ENCODE results near the gene NFX1. TPM values are rescaled to one million over a fixed set of nuclear protein-coding genes. Genes with fewer than 3 reads are reported as not detected.
"Not testable (repeated sequence)": the region's sequence is repeated elsewhere in the genome, so short reads cannot be mapped to it uniquely, and the experiment has no call there.

Gene NFX1
- polyA plus RNA-seq, 3 donors = 30.5 to 40.8 (median 35.0) TPM

DNA sequence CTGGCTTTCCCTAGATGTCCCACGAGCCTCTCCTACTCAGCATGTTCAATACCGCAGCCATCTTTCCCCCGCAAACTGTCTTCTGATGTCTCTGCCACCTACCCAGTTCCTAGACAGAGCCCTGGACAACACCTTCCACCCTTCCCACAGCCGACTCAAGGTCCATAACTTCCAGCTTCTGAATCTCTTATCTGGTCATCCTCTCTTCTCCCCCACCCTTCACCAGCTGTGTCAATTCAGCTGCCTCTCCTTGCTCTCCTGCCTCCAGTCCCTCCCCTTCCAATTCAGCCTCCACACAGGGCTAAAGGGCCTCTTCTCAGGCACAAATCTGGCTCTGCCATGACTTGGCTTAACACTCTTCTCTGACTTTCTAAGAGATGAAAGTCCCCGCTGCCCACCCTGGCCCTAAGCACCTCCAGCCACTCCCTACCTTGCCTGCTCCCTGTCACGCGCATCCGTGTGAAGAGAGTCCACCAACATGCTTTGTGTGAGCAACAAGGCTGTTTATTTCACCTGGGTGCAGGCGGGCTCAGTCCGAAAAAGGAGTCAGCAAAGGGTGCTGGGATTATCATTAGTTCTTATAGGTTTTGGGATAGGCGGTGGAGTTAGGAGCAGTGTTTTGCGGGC is 86.9 kb downstream of the NFX1 start:
- no peak for DNase-seq (ENCODE audit: extremely low read depth in 1 of 11, low read depth in 9 of 11, low spot score in 4 of 11)

DNA sequence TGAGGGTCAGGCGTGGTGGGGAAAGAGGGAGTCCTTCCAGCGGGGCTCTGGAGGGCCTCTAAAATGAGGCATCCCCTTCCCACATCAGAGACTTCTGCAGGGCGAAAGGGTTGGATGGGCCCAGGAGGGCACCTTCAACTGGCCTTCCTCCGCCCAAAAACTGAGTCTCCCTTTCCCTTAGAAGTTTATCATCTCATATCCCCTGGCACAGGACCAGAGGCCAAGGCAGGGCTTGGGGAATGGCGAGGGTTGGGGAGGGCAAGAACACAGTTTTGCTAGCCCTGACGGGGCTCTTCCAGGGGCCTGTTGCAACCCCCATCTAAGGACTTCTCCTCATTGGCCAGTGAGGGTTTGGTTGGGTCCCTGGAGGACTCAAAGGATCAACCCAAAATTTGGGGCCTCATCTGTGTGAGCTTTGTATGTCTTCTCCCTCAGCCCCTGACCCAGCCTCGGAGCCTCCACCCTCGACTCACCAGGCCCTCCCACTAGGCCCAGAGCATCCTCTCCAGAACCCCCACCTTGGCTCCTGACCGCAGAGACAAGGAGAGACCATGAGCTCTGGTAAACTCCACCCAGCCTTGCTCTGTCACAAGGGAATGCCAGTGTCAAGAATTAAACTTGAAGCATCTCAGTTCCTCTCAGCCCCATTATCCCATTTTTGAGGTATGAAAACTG is 87.9 kb downstream of the NFX1 start:
- DNase-seq (ENCODE audit: extremely low read depth in 1 of 11, low read depth in 9 of 11, low spot score in 4 of 11) = no peak

DNA sequence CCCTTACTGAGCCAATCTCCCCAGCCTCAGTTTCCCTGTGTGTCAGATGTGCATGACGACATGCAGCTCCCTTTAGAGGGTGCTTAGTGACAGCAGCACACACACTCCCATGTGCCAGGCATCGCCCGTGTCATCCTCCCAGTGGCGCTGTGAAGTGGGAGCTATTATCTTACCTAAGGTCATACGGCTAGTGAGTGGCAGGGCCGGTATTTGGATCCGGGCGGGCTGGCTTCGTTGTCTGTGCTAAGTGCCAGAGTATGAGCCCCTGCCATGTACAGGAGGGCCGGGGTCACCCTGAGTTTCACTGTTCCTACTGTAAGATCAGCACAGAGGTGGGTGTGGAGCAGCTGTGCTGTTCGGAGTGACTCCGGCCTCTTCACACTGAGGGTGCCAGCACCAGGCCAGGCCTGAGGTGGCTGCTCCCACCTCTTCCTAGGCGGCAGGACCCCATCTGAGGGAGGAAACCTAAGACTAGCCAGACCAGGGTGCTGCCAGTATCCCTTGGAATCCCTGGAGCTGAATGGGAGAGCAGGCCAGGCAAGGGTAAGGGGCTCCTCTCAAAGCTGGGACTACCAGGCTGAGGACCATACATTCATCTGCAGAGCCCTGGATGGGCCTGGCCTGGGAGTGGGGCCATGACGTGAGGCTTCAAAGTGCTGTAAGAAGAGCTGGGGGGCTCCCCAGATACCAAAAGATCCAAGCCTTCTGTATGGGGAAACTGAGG is 89.5 kb downstream of the NFX1 start:
- DNase-seq (ENCODE audit: extremely low read depth in 1 of 11, low read depth in 9 of 11, low spot score in 4 of 11) = no peak

DNA sequence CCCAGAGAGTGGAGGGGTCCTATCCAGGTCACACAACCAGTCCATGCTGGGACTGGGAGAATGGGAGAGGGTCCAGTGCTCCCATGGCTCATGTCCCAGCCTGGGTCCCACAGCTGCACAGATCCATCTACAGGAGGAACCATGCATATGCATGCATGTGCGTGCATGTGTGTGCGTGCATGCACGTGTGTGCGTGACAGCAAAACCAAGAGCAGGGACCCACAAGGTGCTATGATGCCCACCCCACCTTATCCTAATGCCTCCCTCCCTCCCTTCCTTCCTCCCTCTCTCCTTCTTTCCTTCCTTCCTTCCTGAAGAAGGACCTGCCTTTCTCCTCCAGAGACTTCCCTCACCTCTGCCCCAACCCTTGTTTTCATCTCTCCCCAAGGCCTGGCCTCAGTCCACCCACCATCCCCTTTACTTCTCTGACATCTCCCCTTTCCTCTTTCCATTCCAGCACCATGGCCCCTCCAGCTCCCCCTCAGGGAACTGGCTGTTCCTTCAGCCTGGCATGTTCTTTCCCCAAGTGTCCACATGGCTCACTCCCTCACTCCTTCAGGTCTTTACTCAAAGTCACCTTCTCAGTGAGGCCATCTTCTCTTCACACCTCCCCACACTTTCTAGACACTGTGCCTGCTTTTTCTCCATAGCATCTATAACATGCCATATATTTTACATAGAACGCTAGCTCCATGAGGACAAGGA is 90.2 kb downstream of the NFX1 start:
- DNase-seq (ENCODE audit: extremely low read depth in 1 of 11, low read depth in 9 of 11, low spot score in 4 of 11) = no peak

DNA sequence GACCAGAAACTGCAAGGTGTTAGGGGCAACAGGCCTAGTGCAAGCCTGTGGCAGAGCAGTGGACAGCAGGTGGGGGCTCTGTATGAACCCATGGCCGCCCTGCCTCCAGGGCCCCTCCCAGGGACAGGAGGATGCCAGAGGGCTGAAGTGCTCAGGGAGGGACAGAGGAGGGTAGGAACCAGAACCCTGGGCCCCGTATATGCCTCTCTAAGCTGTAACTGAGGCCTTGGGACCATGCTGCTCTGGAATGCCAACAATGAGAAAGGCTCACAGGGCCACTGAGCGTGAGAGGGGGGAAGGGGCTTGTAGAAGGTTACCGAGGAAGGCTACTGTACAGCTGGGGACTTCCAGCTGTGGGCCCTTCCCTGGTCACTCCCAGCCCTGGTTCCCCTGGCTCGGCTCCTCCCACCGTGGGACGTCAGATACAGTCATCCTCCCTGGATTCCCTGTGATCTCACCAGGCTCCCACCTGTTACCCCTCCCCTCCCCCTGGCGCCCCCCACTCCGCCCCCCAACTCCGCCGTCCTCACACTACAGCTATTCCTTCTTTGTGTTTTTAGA is 91.0 kb downstream of the NFX1 start:
- DNase-seq (ENCODE audit: extremely low read depth in 1 of 11, low read depth in 9 of 11, low spot score in 4 of 11) = no peak

DNA sequence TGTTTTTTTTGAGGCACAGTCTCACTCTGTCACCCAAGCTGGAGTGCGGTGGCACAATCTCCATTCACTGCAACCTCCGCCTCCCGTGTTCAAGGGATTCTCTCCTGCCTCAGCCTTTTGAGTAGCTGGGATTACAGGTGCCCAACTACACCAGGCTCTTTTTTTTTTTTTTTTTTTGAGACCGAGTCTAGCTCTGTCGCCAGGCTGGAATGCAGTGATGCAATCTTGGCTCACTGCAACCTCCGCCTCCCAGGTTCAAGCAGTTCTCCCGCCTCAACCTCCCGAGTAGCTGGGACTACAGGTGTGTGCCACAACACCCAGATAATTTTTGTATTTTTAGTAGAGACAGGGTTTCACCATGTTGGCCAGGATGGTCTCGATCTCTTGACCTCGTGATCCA is 92.1 kb downstream of the NFX1 start:
- not testable (repeated sequence) for DNase-seq (ENCODE audit: extremely low read depth in 1 of 11, low read depth in 9 of 11, low spot score in 4 of 11)

DNA sequence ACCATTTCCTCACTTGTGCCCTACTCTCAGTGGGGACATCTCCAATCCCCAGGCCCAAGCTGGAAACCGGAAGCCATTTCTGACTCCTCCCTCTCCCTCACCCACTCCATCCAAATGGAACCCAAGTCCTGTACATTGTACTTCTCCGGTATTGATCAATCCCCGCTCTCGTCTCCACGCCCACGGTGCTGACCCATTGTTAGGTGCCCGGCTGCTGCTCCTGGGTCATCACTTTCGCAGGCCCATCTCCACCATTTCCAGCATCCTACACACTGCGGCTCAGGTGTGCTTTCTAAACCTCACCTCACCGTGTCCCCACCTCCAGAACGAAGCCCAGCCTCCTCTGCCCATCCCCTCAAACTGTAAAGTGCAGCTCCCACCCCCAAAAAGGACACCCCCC is 93.1 kb downstream of the NFX1 start:
- DNase-seq (ENCODE audit: extremely low read depth in 1 of 11, low read depth in 9 of 11, low spot score in 4 of 11) = not testable (repeated sequence)

DNA sequence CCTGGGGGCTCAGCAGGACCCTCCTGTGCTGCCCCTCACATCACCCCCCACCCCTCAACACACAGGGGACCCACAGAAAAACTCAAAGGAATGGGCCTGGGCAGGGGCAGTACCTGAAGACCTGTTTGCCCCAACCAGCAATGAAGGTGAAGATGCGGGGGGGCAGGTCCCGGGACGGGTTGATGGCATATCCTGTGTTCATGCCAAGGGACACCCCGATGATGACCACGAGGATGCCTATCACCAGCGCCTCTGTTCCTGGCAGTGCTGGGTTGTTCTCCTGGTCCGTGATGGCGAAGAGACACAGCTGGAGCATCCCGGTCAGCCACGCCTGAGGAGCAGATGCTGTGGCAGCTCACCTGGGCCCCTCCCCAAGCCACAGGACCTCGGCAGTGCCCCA is 95.2 kb downstream of the NFX1 start:
- DNase-seq (ENCODE audit: extremely low read depth in 1 of 11, low read depth in 9 of 11, low spot score in 4 of 11) = not testable (repeated sequence)

DNA sequence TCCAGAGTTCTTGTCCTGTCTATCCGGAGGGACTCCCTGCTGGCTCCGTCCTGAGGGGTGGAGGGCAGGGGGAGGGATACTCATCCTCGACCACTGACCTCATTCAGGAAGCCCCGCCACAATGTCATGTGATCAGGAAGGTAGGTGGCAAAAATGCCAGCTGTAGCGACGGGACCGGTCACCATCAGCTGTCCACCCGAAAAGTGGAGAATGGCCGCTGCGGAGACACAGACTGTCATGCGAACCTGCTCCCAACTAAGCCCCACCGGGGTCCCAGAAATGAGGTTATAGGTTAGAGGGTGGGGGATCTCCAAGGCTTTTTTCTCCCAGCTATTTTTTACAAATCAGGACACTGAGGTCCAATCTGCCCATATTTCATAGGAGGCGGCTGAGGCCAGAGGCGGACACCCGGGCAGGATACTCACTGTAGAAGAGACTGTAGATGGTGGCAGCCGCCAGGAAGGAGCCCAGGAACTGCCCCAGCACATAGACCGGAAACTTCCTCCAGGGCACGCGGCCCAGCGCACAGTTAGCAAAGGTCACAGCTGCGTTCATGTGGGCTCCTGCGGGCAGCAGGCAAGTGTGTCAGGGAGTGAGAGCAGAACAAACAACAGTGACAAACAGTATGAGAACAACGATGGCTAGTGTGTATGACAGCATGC is 95.8 kb downstream of the NFX1 start:
- not testable (repeated sequence) for DNase-seq (ENCODE audit: extremely low read depth in 1 of 11, low read depth in 9 of 11, low spot score in 4 of 11)

DNA sequence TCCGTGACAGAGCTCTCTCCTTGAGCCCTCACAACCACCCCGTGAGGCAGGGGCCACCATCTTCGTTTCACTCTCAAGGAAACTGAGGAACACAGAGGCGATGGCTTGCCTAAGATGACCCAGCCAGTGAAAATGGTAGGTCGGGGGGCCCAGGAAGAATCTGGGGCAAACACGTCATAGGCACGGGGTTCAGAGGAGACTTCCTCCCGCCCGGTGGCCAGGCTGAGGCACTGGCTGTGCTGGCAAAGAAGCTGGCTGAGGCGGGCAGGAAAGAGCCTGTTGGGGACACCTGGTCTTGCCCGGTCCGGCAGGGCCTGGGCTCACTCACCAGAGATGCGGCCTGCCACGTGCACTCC is 96.3 kb downstream of the NFX1 start:
- DNase-seq (ENCODE audit: extremely low read depth in 1 of 11, low read depth in 9 of 11, low spot score in 4 of 11) = not testable (repeated sequence)

DNA sequence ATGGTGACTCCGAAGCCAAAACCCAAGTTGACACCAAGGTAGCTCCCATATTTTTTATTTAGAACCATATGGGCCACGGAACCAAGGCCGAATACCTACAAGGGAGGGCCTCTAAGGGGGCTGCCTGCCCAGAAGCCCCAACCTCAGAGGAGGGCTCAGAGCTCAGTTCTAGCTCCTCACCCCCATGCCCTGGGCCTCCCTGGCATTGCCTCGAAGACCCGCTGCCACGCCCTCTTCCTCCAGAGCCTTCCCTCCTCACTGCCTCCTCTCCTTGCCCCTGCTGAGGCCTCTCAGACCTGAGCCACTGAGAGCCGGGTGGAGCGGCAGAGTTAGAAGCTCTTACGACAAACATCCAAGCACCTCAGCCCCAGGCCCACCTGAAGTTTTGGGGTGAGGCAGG is 96.7 kb downstream of the NFX1 start:
- not testable (repeated sequence) for DNase-seq (ENCODE audit: extremely low read depth in 1 of 11, low read depth in 9 of 11, low spot score in 4 of 11)

DNA sequence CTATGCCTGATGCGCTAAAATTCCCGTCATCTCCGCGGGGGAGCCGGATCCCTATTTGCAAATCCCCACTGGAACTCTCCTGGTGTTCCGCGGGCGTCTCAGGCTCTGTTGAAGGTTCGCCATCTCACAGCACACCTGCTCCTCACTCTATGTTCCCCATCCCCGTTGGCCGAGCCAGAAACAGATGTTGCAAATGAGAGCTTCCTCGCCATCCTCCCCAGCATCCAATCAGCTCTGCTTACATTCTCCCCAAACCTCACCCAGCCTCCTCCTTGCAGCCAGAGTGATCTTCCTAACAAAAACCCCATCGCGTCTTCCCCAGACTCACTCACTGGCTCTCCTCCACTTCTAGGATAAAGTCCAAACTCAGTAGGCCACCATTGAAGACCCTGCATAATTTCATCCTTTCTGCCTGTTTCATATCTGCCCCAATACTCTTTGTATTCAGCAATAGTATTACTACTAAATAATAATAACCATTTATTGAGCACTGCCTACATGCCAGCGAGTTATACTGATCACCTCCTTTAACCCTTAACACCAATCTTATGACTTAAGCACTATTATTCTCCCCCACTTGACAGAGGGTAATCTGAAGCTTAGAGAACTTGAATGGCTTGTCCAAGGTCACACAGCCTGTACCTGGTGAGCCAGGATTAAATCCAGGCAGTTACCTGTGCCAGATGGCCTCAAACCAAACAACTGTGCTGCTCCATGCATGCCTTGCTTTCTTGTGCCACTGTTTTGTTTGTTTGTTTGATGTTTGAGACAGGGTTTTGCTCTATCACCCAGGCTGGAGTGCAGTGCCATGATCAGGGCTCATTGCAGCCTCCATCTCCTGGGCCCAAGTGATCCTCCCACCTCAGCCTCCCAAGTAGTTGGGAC is 98.0 kb downstream of the NFX1 start:
- DNase-seq (ENCODE audit: extremely low read depth in 1 of 11, low read depth in 9 of 11, low spot score in 4 of 11) = no peak

DNA sequence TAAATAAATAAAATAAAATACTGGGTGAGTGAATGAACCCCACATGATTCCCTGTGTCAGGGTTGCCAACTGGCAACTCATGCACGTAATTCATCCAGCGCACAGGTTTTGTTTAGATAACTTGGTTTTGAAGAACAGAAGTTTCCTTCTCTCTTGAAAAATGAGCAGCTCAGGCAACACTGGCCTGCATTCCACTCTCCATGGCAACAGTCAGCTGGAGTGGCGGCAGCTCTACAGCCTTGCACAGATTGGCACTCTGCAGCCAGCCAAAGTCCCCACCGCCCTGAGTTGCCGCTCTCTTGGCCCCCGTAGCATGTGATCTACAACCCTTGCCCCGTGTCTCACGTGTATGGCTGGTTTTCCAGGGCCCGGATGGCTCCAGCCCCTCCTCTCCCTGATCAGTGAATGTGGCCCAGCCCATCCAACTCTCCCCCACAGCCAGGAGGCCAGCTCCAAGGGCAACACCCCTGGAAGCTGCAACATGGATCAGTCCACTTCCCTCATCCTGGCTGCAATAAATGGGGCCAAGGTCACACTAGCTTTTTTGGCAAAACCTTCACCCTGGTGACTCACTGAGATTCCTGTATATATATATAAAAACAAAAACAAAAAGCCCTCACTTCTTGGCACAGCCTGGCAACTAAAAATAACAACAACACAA is 100.9 kb downstream of the NFX1 start:
- peak in 7 of 11 donors; percentile 55 to 79 (median 67) for DNase-seq (ENCODE audit: extremely low read depth in 1 of 11, low read depth in 9 of 11, low spot score in 4 of 11)

DNA sequence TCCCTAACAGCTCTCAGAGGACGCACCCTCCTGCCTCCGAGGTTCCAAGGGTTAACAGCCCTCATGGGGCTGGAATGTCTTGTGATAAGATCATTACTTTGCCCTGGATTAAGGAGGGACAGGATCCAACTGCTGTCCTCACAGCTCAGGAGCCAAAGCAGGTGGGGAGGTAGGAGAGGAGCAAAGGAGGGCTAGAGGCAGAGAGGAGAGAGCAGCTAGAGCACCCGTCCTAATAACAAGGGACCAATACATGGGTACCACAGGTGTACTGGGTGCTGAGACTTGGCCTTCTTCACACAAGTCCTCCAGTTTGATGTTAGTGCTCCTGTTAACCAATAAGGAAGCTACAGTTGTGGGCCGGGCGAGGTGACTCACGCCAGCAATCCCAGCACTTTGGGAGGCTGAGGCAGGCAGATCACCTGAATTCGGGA is 102.3 kb downstream of the NFX1 start:
- DNase-seq (ENCODE audit: extremely low read depth in 1 of 11, low read depth in 9 of 11, low spot score in 4 of 11) = not testable (repeated sequence)

DNA sequence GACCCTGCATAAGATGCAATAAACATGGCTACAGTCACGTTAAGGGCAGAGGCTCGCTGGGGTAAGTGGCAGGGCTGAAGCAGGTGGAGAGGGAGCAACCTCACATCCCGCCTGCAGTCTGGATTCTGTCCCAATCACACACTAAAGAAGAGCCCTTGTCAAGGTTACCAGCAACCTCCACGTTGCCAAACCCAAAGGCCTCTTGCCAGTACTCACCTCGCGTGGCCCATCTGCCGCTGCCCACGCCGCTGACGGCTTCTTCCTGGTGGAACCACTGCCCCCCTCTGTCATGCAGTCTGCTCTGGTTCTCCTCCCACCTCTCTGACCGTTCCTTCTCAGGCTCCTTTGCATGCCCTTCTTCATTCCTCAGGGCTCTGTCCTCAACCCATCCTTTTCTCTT is 103.3 kb downstream of the NFX1 start:
- no peak for DNase-seq (ENCODE audit: extremely low read depth in 1 of 11, low read depth in 9 of 11, low spot score in 4 of 11)

DNA sequence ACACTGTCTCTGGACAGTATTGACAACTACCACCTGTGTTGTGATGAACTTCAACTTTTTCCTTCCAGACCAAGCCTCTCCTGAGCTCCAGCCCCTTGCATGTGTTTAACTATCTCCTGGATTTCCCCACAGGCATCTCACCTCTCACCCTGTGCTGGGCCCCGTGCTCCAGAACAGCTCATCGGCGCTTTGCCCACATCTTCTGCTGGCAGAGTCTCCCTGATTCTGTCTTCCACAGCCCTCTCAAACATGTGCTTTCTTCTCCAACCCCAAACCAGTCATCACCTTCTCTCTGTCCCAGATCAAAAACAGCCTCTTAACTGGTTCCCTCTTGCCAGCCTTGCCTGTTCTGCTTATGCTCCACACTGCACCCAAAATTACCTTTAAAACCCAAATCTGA is 103.7 kb downstream of the NFX1 start:
- not testable (repeated sequence) for DNase-seq (ENCODE audit: extremely low read depth in 1 of 11, low read depth in 9 of 11, low spot score in 4 of 11)

DNA sequence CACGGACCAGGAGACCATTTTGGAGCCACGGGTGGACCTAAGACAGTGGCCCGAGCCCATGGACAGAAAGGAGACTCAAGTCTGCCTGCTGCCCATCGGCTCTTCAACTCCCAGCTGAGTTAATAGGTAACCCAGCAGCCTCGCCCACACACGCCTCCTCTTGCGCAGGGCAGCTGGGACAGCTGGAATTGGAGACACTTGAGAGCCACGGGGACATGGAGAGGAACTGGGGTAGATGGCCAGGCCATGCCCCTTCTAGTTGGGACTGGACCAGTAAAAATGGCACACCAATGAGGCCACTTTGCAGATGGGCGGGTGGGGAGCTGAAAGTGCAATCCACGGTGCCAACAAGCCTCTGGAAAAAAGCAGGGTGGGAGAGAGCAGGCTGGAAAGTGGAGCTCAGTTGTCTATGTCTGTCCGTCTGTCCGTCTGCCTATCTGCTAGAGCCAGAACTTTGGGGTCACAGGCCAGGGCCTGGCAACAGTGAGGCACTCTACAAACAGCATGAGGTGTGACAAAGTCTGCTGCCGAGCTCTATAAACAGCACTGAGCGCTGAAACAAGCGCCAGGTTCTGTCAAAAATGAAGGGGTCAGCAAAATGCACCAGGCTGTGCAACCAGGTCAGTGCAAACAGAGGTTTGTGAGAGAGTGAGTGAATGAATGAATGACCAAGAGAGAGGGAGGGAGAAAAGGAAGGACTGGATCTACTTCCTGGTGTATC is 105.0 kb downstream of the NFX1 start:
- peak in 1 of 11 donors; percentile 62 for DNase-seq (ENCODE audit: extremely low read depth in 1 of 11, low read depth in 9 of 11, low spot score in 4 of 11)

Data from renal cortex interstitium (tissue), 11 donors.